Urothelium cell line (cell line): Measurements from ENCODE around the gene MALAT1.
"Not testable (repeated sequence)": the region's sequence is repeated elsewhere in the genome, so short reads cannot be mapped to it uniquely, and the experiment has no call there.

ENCODE experiments used
- DNase-seq: peaks from one replicate; pipeline ENCODE4 v3.0.0; 2011; ENCODE audit warnings: low spot score, mixed read lengths
- FAIRE-seq: peaks from 2 replicates; lab custom pipeline; 2011; peaks lifted over from hg19 to GRCh38; lab: Jason Lieb, UNC

Gene MALAT1

GRCh38 chr11:65497141-65498041 lies 1.5 kb upstream of the MALAT1 start:
- DNase-seq (peak; percentile 91), FAIRE-seq (no peak)

GRCh38 chr11:65498042-65498726 lies 661 bp upstream of the MALAT1 start:
- DNase-seq (no peak), FAIRE-seq (no peak)

GRCh38 chr11:65498727-65498976 lies 193 bp upstream of the MALAT1 start:
- FAIRE-seq (no peak), DNase-seq (no peak)

- FAIRE-seq: no peak
- DNase-seq: no peak
Observed at GRCh38 chr11:65499713-65500386, 1.0 kb downstream of the MALAT1 start.

- FAIRE-seq: no peak
- DNase-seq: no peak
Observed at GRCh38 chr11:65500387-65501185, 1.7 kb downstream of the MALAT1 start.

GRCh38 chr11:65501186-65501471 lies 2.3 kb downstream of the MALAT1 start:
- DNase-seq (no peak), FAIRE-seq (no peak)

GRCh38 chr11:65501472-65502273 lies 2.8 kb downstream of the MALAT1 start:
- no peak for DNase-seq
- FAIRE-seq: no peak

GRCh38 chr11:65502274-65502554 lies 3.4 kb downstream of the MALAT1 start:
- DNase-seq (no peak), FAIRE-seq (no peak)

- DNase-seq: no peak
Observed at GRCh38 chr11:65502555-65503367, 3.9 kb downstream of the MALAT1 start.

GRCh38 chr11:65503368-65503948 lies 4.6 kb downstream of the MALAT1 start:
- no peak for FAIRE-seq
- no peak for DNase-seq

More at GRCh38 chr11:65502555-65503367, 3.9 kb downstream of the MALAT1 start:
- no peak for FAIRE-seq

GRCh38 chr11:65503949-65504673 lies 5.3 kb downstream of the MALAT1 start:
- no peak for FAIRE-seq
- DNase-seq: no peak

- DNase-seq: no peak
Observed at GRCh38 chr11:65504674-65505465, 6.0 kb downstream of the MALAT1 start.

GRCh38 chr11:65505466-65506289 lies 6.8 kb downstream of the MALAT1 start:
- DNase-seq: no peak
- no peak for FAIRE-seq

More at GRCh38 chr11:65504674-65505465, 6.0 kb downstream of the MALAT1 start:
- no peak for FAIRE-seq

GRCh38 chr11:65506290-65506771 lies 7.5 kb downstream of the MALAT1 start:
- DNase-seq: no peak
- no peak for FAIRE-seq

- no peak for FAIRE-seq
- no peak for DNase-seq
Observed at GRCh38 chr11:65506772-65507505, 8.1 kb downstream of the MALAT1 start.

- FAIRE-seq, DNase-seq: not testable (repeated sequence)
Observed at GRCh38 chr11:65512311-65512710, 13.5 kb downstream of the MALAT1 start.
